Natural killer cell (primary cell): ENCODE results near the gene IGSF11. TPM values are rescaled to one million over a fixed set of nuclear protein-coding genes. Genes with fewer than 3 reads are reported as not detected.

Experiments used
- ATAC-seq, 3 donors: fragments of 150-1000 bp in 2 of 3; fragments of 200-7000 bp in 1 of 3; cut with Tn5 transposase; 1 replicate in 1 of 3; 2 replicates in 2 of 3; pipeline ENCODE4 v1.10.0; 2021; ENCODE audit warnings: mild to moderate bottlenecking in 2 of 3, moderate library complexity in 2 of 3
- DNase-seq, 2 donors: peaks; one replicate each; pipeline versions ENCODE4 v3.0.0 to v3.0.0-alpha.2; 2013 to 2021; ENCODE audit warnings: mixed read lengths in 1 of 2
- H3K27ac ChIP-seq: one replicate; pipeline ENCODE4 v1.5.1; 2013; ENCODE audit warnings: mild to moderate bottlenecking, low read length
- H3K27me3 ChIP-seq: one replicate; pipeline ENCODE4 v1.6.1; 2013; ENCODE audit warnings: low read length; ENCODE audit not compliant: control insufficient read depth, insufficient read depth
- H3K36me3 ChIP-seq: one replicate; pipeline ENCODE4 v1.6.1; 2013; ENCODE audit warnings: low read length; ENCODE audit not compliant: control insufficient read depth, insufficient read depth
- H3K4me1 ChIP-seq: one replicate; pipeline ENCODE4 v1.6.1; 2013; ENCODE audit warnings: low read length; ENCODE audit not compliant: control insufficient read depth, insufficient read depth
- H3K4me3 ChIP-seq: one replicate; pipeline ENCODE4 v1.5.1; 2013; ENCODE audit warnings: low read length
- H3K9me3 ChIP-seq: one replicate; pipeline ENCODE4 v1.6.1; 2013; ENCODE audit warnings: low read length; ENCODE audit not compliant: control insufficient read depth, insufficient read depth
- H3K27ac Mint-ChIP-seq, 2 donors: one replicate each; pipeline ENCODE4 v1.8.0; 2022; ENCODE audit warnings: mild to moderate bottlenecking in 2 of 2, mixed read lengths in 2 of 2, moderate library complexity in 1 of 2
- H3K27me3 Mint-ChIP-seq, 2 donors: one replicate each; pipeline ENCODE4 v1.8.0; 2022; ENCODE audit warnings: low read depth in 2 of 2, mixed read lengths in 2 of 2
- H3K36me3 Mint-ChIP-seq: one replicate; pipeline ENCODE4 v1.8.0; 2022; ENCODE audit warnings: mixed read lengths
- H3K4me1 Mint-ChIP-seq, 2 donors: one replicate each; pipeline ENCODE4 v1.8.0; 2022; ENCODE audit warnings: mixed read lengths in 2 of 2
- H3K4me3 Mint-ChIP-seq: one replicate; pipeline ENCODE4 v1.8.0; 2022; ENCODE audit warnings: mild to moderate bottlenecking, moderate library complexity, mixed read lengths
- H3K9me3 Mint-ChIP-seq, 2 donors: one replicate each; pipeline ENCODE4 v1.8.0; 2022; ENCODE audit warnings: mixed read lengths in 2 of 2
- CTCF ChIP-seq: fragments of 200-600 bp; IDR thresholded peaks from one replicate; pipeline ENCODE4 v1.8.0; 2022; ENCODE audit warnings: antibody characterized with exemption
- WGBS: methylation state at CpG from one replicate; pipeline ENCODE4 v1.1.7; 2013; ENCODE audit warnings: missing lambda C conversion rate; ENCODE audit not compliant: insufficient coverage; 5-methylcytosine and 5-hydroxymethylcytosine counted together
- intact Hi-C: fragments of 100-400 bp; cut with micrococcal nuclease; formaldehyde crosslinking; loops from one replicate; pipeline ENCODE4 v1.14.2; 2022
- total RNA-seq, 4 donors: library from RNA; stranded (reverse); fragments of 120-200 nt in 1 of 4; gene quantifications; one replicate each; pipeline versions ENCODE4 v1.2.3 to v1.2.4, GENCODE V29; 2013 to 2022

Gene IGSF11
- total RNA-seq, 3 donors from 2014 or later (not counting 1 experiment from before 2014, with no cell fraction given): 0.66 to 2.3 TPM; not detected in 1

- H3K4me1 Mint-ChIP-seq: no peaks in the 10 kb centered on the region
- ATAC-seq: no peak
- H3K9me3 Mint-ChIP-seq: peaks cover 0 to 2% of the 10 kb centered on the region in 2 donors
- Histone ChIP-seq H3K36me3 (no peaks in the 10 kb centered on the region), H3K9me3 (no peaks in the 10 kb centered on the region), H3K4me1 (no peaks in the 10 kb centered on the region), H3K4me3 (no peak overlapping the region), H3K27me3 (no peaks in the 10 kb centered on the region), H3K27ac (no peak overlapping the region)
- no CpG with 5 or more reads among the region's 1 CpG for WGBS
- no peaks in the 10 kb centered on the region for H3K27me3 Mint-ChIP-seq
- no peaks in the 10 kb centered on the region for H3K36me3 Mint-ChIP-seq
- TF ChIP-seq CTCF: no peak
- H3K4me3 Mint-ChIP-seq: no peak overlapping the region
- no peak overlapping the region for H3K27ac Mint-ChIP-seq
- DNase-seq: peak in 1 of 2 donors; percentile 57
- intact Hi-C loops: no loop called here
These were observed 78.6 kb downstream of the IGSF11 start for GRCh38 chr3:118955914-118956556.

- Mint-ChIP-seq H3K27me3 (no peaks in the 10 kb centered on the region), H3K9me3 (no peaks in the 10 kb centered on the region), H3K4me3 (no peak overlapping the region), H3K36me3 (no peaks in the 10 kb centered on the region), H3K4me1 (no peaks in the 10 kb centered on the region), H3K27ac (no peak overlapping the region)
- DNase-seq: no peak
- H3K9me3 ChIP-seq: no peaks in the 10 kb centered on the region
- no peaks in the 10 kb centered on the region for H3K36me3 ChIP-seq
- intact Hi-C loops: no loop called here
- TF ChIP-seq CTCF: no peak
- ATAC-seq: no peak
- no peak overlapping the region for H3K4me3 ChIP-seq
- H3K4me1 ChIP-seq: no peaks in the 10 kb centered on the region
- no peaks in the 10 kb centered on the region for H3K27me3 ChIP-seq
- H3K27ac ChIP-seq: no peak overlapping the region
These were observed 83.6 kb downstream of the IGSF11 start for GRCh38 chr3:118951089-118951488.

- H3K36me3 Mint-ChIP-seq: no peaks in the 10 kb centered on the region
- peak overlapping the region; percentile 31 for H3K4me3 Mint-ChIP-seq
- no peaks in the 10 kb centered on the region for H3K36me3 ChIP-seq
- H3K27me3 ChIP-seq: no peaks in the 10 kb centered on the region
- TF ChIP-seq CTCF: no peak
- intact Hi-C loops: no loop called here
- H3K27ac ChIP-seq: no peak overlapping the region
- ATAC-seq (no peak), DNase-seq (peak in 1 of 2 donors; percentile 48)
- no peaks in the 10 kb centered on the region for H3K4me1 ChIP-seq
- no peaks in the 10 kb centered on the region for H3K9me3 Mint-ChIP-seq
- H3K27me3 Mint-ChIP-seq: no peaks in the 10 kb centered on the region
- no peak overlapping the region for H3K4me3 ChIP-seq
- H3K27ac Mint-ChIP-seq: no peak overlapping the region
- H3K9me3 ChIP-seq: no peaks in the 10 kb centered on the region
- H3K4me1 Mint-ChIP-seq: no peaks in the 10 kb centered on the region
- 44% methylated on average over 1 of the region's 1 CpG for WGBS
These were observed 85.4 kb downstream of the IGSF11 start for GRCh38 chr3:118949113-118949760.
